Measurements from ENCODE around the gene SUDS3.

- TF ChIP-seq SUZ12 (IDR thresholded peaks at IDR 0.05), result no peak
- TF ChIP-seq PKNOX1 (IDR thresholded peaks at IDR 0.05), result no peak
- no peak for TF ChIP-seq TARDBP (IDR thresholded peaks at IDR 0.05)
- no peak for TF ChIP-seq ARNT (IDR thresholded peaks at IDR 0.05)
- no peak for TF ChIP-seq FOXM1 (IDR thresholded peaks at IDR 0.05; ENCODE audit: borderline replicate concordance)
- no peak for TF ChIP-seq HDGF (IDR thresholded peaks at IDR 0.05; ENCODE audit: borderline replicate concordance)
- no peak for TF ChIP-seq BHLHE40 (IDR thresholded peaks at IDR 0.05; ENCODE audit: borderline replicate concordance)
- no peak for TF ChIP-seq ELF4 (IDR thresholded peaks at IDR 0.05)
- TF ChIP-seq CTBP1 (IDR thresholded peaks at IDR 0.05; ENCODE audit: borderline replicate concordance), result no peak
- no peak for TF ChIP-seq FOXA1 (IDR thresholded peaks at IDR 0.05)
- TF ChIP-seq ZNF384 (IDR thresholded peaks at IDR 0.05), result no peak
- no peak for TF ChIP-seq SP1 (IDR thresholded peaks at IDR 0.05)
- TF ChIP-seq FOXK2 (IDR thresholded peaks at IDR 0.05), result no peak
- TF ChIP-seq NFRKB (IDR thresholded peaks at IDR 0.05), result no peak
Observed at GRCh38 chr12:118425364-118425763, 49.0 kb downstream of the SUDS3 start.

Measured in HEK293T (cell line).